H9 (cell line): ENCODE data around the gene BRF1. TPM values are rescaled to one million over a fixed set of nuclear protein-coding genes. Genes with fewer than 3 reads are reported as not detected.

ENCODE experiments used
- DNase-seq: peaks from one replicate; pipeline ENCODE4 v3.0.0-alpha.2; 2017
- H2AFZ ChIP-seq: one replicate; pipeline ENCODE4 v1.6.1; 2013; ENCODE audit warnings: mild to moderate bottlenecking, low read length, control low read depth, moderate library complexity
- H2AK5ac ChIP-seq: 2 replicates; pipeline ENCODE4 v1.6.1; 2013; ENCODE audit warnings: low read length, control low read depth, mixed read lengths; ENCODE audit not compliant: insufficient read length
- H2BK120ac ChIP-seq: one replicate; pipeline ENCODE4 v1.6.1; 2013; ENCODE audit warnings: low read depth, mild to moderate bottlenecking, low read length, control low read depth, inconsistent platforms; ENCODE audit not compliant: poor library complexity, severe bottlenecking
- H2BK12ac ChIP-seq: 2 replicates; pipeline ENCODE4 v1.6.1; 2013; ENCODE audit warnings: low read length, control low read depth, mixed read lengths, low read depth; ENCODE audit not compliant: insufficient read length
- H2BK15ac ChIP-seq: 2 replicates; pipeline ENCODE4 v1.6.1; 2013; ENCODE audit warnings: low read depth, low read length, control low read depth
- H2BK20ac ChIP-seq: one replicate; pipeline ENCODE4 v1.6.1; 2013; ENCODE audit warnings: low read depth, mild to moderate bottlenecking, low read length, control low read depth, inconsistent platforms; ENCODE audit not compliant: poor library complexity, severe bottlenecking
- H2BK5ac ChIP-seq: 2 replicates; pipeline ENCODE4 v1.6.1; 2013; ENCODE audit warnings: low read length, control low read depth, mixed read lengths; ENCODE audit not compliant: insufficient read length
- H3K14ac ChIP-seq: 2 replicates; pipeline ENCODE4 v1.6.1; 2013; ENCODE audit warnings: low read length, control low read depth; ENCODE audit not compliant: insufficient read depth
- H3K18ac ChIP-seq: 2 replicates; pipeline ENCODE4 v1.6.1; 2013; ENCODE audit warnings: low read depth, mild to moderate bottlenecking, mixed read lengths, low read length, control low read depth; ENCODE audit not compliant: insufficient read length
- H3K23ac ChIP-seq: 2 replicates; pipeline ENCODE4 v1.6.1; 2013; ENCODE audit warnings: low read length, control low read depth, mixed read lengths, low read depth; ENCODE audit not compliant: insufficient read length
- H3K23me2 ChIP-seq: 2 replicates; pipeline ENCODE4 v1.6.1; 2013; ENCODE audit warnings: low read depth, mild to moderate bottlenecking, mixed read lengths, low read length, control low read depth; ENCODE audit not compliant: insufficient read length, poor library complexity, severe bottlenecking
- H3K27ac ChIP-seq: 2 replicates; pipeline ENCODE4 v1.5.1; 2013; ENCODE audit warnings: low read length, control low read depth, mixed read lengths, low read depth; ENCODE audit not compliant: insufficient read length
- H3K27me3 ChIP-seq: 2 replicates; pipeline ENCODE4 v1.6.1; 2013; ENCODE audit warnings: low read length, control low read depth, inconsistent platforms; ENCODE audit not compliant: insufficient read depth
- H3K4ac ChIP-seq: 2 replicates; pipeline ENCODE4 v1.6.1; 2013; ENCODE audit warnings: low read depth, mild to moderate bottlenecking, control low read depth, inconsistent platforms, low read length, moderate library complexity
- H3K4me1 ChIP-seq: 2 replicates; pipeline ENCODE4 v1.6.1; 2013; ENCODE audit warnings: low read length, control low read depth, inconsistent platforms; ENCODE audit not compliant: insufficient read depth
- H3K4me2 ChIP-seq: 2 replicates; pipeline ENCODE4 v1.6.1; 2013; ENCODE audit warnings: low read length, control low read depth, mixed read lengths; ENCODE audit not compliant: insufficient read length, insufficient read depth
- H3K56ac ChIP-seq: 2 replicates; pipeline ENCODE4 v1.6.1; 2013; ENCODE audit warnings: low read depth, mild to moderate bottlenecking, mixed read lengths, low read length, control low read depth; ENCODE audit not compliant: insufficient read length
- H3K79me1 ChIP-seq: 2 replicates; pipeline ENCODE4 v1.6.1; 2013; ENCODE audit warnings: low read depth, mild to moderate bottlenecking, moderate library complexity, low read length, control low read depth, inconsistent platforms; ENCODE audit not compliant: insufficient read depth, poor library complexity, severe bottlenecking
- H3K79me2 ChIP-seq: 2 replicates; pipeline ENCODE4 v1.6.1; 2013; ENCODE audit warnings: low read length, control low read depth, inconsistent platforms; ENCODE audit not compliant: insufficient read depth
- H3K9ac ChIP-seq: 2 replicates; pipeline ENCODE4 v1.6.1; 2013; ENCODE audit warnings: low read length, control low read depth, mixed read lengths; ENCODE audit not compliant: insufficient read length; ENCODE audit errors: extremely low read depth
- H3K9me3 ChIP-seq: one replicate; pipeline ENCODE4 v1.6.1; 2013; ENCODE audit warnings: low read depth, low read length, inconsistent platforms; ENCODE audit not compliant: control insufficient read depth
- H3T11ph ChIP-seq: one replicate; pipeline ENCODE4 v1.6.1; 2013; ENCODE audit warnings: mild to moderate bottlenecking, low read length, control low read depth, inconsistent platforms
- H4K20me1 ChIP-seq: one replicate; pipeline ENCODE4 v1.6.1; 2013; ENCODE audit not compliant: control insufficient read depth, insufficient read length, insufficient read depth
- H4K5ac ChIP-seq: 2 replicates; pipeline ENCODE4 v1.6.1; 2013; ENCODE audit warnings: low read depth, mild to moderate bottlenecking, mixed read lengths, low read length, control low read depth; ENCODE audit not compliant: insufficient read length
- H4K8ac ChIP-seq: replicated peaks from 2 replicates; pipeline ENCODE4 v1.6.1; 2013; ENCODE audit warnings: low read length, control low read depth, mixed read lengths, low read depth; ENCODE audit not compliant: insufficient read length
- H4K91ac ChIP-seq: 2 replicates; pipeline ENCODE4 v1.6.1; 2013; ENCODE audit warnings: low read depth, mild to moderate bottlenecking, moderate library complexity, mixed read lengths, low read length, control low read depth; ENCODE audit not compliant: insufficient read length
- H3K27ac Mint-ChIP-seq, 3 experiments: 2 replicates in 2 of 3; 3 replicates in 1 of 3; pipeline ENCODE4 v1.8.0; 2020 to 2021; ENCODE audit warnings: mixed read lengths in 3 of 3, mild to moderate bottlenecking in 1 of 3, moderate library complexity in 1 of 3
- H3K27me3 Mint-ChIP-seq: 2 replicates; pipeline ENCODE4 v1.8.0; 2021; ENCODE audit warnings: low read depth, mild to moderate bottlenecking, moderate library complexity, mixed read lengths
- H3K36me3 Mint-ChIP-seq, 3 experiments: 2 replicates in 2 of 3; 3 replicates in 1 of 3; pipeline ENCODE4 v1.8.0; 2020 to 2021; ENCODE audit warnings: low read depth in 3 of 3, mixed read lengths in 3 of 3; ENCODE audit not compliant: insufficient read depth in 1 of 3
- H3K4me1 Mint-ChIP-seq, 2 experiments: 2 replicates each; pipeline ENCODE4 v1.8.0; 2020; ENCODE audit warnings: mixed read lengths in 2 of 2
- H3K4me3 Mint-ChIP-seq, 2 experiments: 2 replicates in 1 of 2; 3 replicates in 1 of 2; pipeline ENCODE4 v1.8.0; 2020 to 2021; ENCODE audit warnings: mild to moderate bottlenecking in 2 of 2, mixed read lengths in 2 of 2, moderate library complexity in 1 of 2
- H3K9me3 Mint-ChIP-seq, 2 experiments: 2 replicates in 1 of 2; 3 replicates in 1 of 2; pipeline ENCODE4 v1.8.0; 2020; ENCODE audit warnings: mild to moderate bottlenecking in 2 of 2, mixed read lengths in 2 of 2, moderate library complexity in 1 of 2
- CTCF ChIP-seq: fragments of 200-600 bp; sonication (generic); conservative IDR thresholded peaks from 3 replicates; pipeline ENCODE4 v1.8.0; 2021; ENCODE audit warnings: antibody characterized with exemption, mild to moderate bottlenecking
- WGBS: extraction: QIAGEN DNeasy Blood & Tissue Kit; methylation state at CpG from one replicate; pipeline ENCODE4 v1.1.7; 2013; ENCODE audit warnings: missing lambda C conversion rate, low lambda C conversion rate, mixed read lengths; ENCODE audit not compliant: insufficient read length; ENCODE audit errors: extremely low coverage; 5-methylcytosine and 5-hydroxymethylcytosine counted together
- total RNA-seq: library from RNA; stranded (reverse); gene quantifications from 2 replicates; pipeline ENCODE4 v1.2.1, GENCODE V29; 2021

Gene BRF1
- total RNA-seq, 1 experiment from 2014 or later = 28.3 TPM

- Histone ChIP-seq H3K79me1 (no peaks in the 10 kb centered on the region), H2BK15ac (no peak overlapping the region), H4K91ac (no peak overlapping the region), H2BK5ac (no peak overlapping the region), H3K14ac (no peak overlapping the region), H3K27ac (no peak overlapping the region), H2BK20ac (no peak overlapping the region), H4K5ac (no peak overlapping the region), H3K56ac (no peak overlapping the region), H3K9ac (no peak overlapping the region), H3K23me2 (no peaks in the 10 kb centered on the region), H2AFZ (no peak overlapping the region), H2AK5ac (no peak overlapping the region), H3K4ac (no peak overlapping the region), H4K8ac (no peak overlapping the region), H2BK12ac (no peak overlapping the region), H3K4me2 (no peak overlapping the region), H3K79me2 (no peaks in the 10 kb centered on the region), H3K27me3 (no peaks in the 10 kb centered on the region), H3K18ac (no peak overlapping the region), H3T11ph (no peak overlapping the region), H3K9me3 (no peaks in the 10 kb centered on the region), H2BK120ac (no peak overlapping the region), H3K4me1 (no peaks in the 10 kb centered on the region), H4K20me1 (no peaks in the 10 kb centered on the region), H3K23ac (no peak overlapping the region)
- peaks cover 5 to 15% of the 10 kb centered on the region in 2 experiments for H3K9me3 Mint-ChIP-seq
- no peak overlapping the region for H3K27ac Mint-ChIP-seq
- peaks cover 3 to 6% (median 5%) of the 10 kb centered on the region in 3 experiments; a peak in 5 of 7 replicates for H3K36me3 Mint-ChIP-seq
- 100% methylated on average over 1 of the region's 4 CpGs for WGBS
- H3K4me1 Mint-ChIP-seq = peaks cover 11 to 26% of the 10 kb centered on the region in 2 experiments
- DNase-seq = no peak
- H3K27me3 Mint-ChIP-seq = peaks cover 62% of the 10 kb centered on the region
- no peak for TF ChIP-seq CTCF
- no peak overlapping the region for H3K4me3 Mint-ChIP-seq
Measured at GRCh38 chr14:105187116-105187515, 113.7 kb downstream of the BRF1 start.
